Measurements from ENCODE around the gene NUP98. TPM values are rescaled to one million over a fixed set of nuclear protein-coding genes. Genes with fewer than 3 reads are reported as not detected.
"Not testable (repeated sequence)": the region's sequence is repeated elsewhere in the genome, so short reads cannot be mapped to it uniquely, and the experiment has no call there.

NUP98 gene
- total RNA-seq, 2 donors from 2014 or later, result 51.6 to 53.8 TPM

DNA sequence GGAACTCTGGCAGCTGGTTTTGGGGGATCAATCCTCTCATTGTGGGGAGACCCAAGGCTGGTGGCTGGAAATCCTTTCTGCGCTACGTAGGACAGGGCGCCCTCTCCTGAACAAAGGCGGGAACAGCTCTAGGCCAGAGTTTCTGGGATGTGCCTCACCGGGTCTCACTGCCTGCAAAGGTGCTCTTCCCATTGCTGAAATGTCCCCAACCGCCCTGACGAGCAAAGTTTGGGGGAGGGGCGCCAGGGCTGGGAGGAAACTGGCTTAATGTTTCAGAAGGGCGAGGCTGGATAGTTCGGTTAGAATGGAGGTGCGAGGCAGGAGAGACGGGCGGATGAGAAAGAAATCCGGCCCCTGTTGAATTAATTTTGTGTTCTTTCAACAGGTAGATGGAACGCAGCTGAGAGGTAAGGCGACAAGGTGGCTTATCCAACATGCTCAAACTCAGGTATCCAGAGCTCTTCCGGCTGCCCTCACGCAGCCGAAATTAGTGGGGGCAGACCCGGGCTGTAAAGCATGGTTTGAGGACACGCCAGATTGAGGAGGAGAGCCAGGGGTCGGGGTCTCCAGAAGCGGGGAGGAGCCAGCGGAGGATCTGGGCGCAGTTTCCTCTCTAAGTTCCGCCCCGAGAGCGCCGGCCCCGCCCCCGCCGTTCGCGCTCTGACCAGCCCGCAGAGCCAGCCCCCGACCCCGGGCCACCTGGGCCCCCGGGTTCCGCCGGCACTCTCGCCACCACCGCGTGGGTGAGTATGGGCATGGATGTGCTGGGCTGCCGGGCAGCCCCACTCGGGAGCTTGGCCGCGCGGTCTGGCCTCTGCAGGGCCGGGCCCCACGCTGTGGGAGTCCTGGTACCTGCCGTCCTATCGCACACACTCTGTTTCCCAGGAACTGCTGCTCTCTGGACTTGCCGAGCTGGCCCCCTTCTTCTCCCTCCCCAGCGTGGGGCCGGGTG is 10.8 kb upstream of the NUP98 start, which contains the start of gene PGAP2:
TSS of gene PGAP2 (plus strand) at position 652 of the 952 bp plus-strand sequence. CDS start 2,700 bp downstream, outside the sequence.
- intact Hi-C loops (cut with DNase I), result no loop called here
- peak; percentile 89 for DNase-seq (ENCODE audit: low spot score)

GRCh38 chr11:3803726-3804495 is 6.6 kb upstream of the NUP98 start:
- peak; percentile 59 for DNase-seq (ENCODE audit: low spot score)
- intact Hi-C loops (cut with DNase I), result no loop called here

GRCh38 chr11:3802011-3802790 is 4.8 kb upstream of the NUP98 start:
- intact Hi-C loops (cut with DNase I), result no loop called here
- DNase-seq (ENCODE audit: low spot score), result no peak

- intact Hi-C loops (cut with DNase I), result loop anchor here in 1 of 2 donors (5.0 kb wide), 1 partner anchor 32 kb away; no protein-coding TSS in a partner anchor
- no peak for DNase-seq (ENCODE audit: low spot score)
These were observed 2.5 kb upstream of the NUP98 start for GRCh38 chr11:3799873-3800272.

DNA sequence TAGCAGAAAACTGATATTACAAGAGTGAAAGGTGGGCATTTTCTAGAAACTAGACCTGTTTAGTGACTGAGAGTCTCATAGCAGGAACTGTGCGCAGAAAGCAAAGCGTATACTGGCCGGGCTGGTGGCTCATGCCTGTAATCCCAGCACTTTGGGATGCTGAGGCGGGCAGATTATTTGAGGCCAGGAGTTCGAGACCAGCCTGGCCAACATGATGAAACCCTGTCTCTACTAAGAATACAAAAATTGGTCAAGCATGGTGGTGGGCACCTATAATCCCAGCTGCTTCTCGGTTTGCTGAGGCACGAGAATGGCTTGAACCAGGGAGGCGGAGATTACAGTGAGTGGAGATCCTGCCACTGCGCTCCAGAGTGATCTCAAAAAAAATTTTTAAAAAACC is 1.8 kb upstream of the NUP98 start:
- intact Hi-C loops (cut with DNase I), result loop anchor here in 1 of 2 donors (5.0 kb wide), 1 partner anchor 33 kb away; no protein-coding TSS in a partner anchor

GRCh38 chr11:3796801-3797328 is 489 bp downstream of the NUP98 start:
- no peak for DNase-seq (ENCODE audit: low spot score)
- intact Hi-C loops (cut with DNase I), result loop anchor here in 1 of 2 donors (5.0 kb wide), 1 partner anchor 35 kb away; no protein-coding TSS in a partner anchor

More for the DNA sequence above, 1.8 kb upstream of the NUP98 start:
- DNase-seq (ENCODE audit: low spot score), result peak; percentile 28

- intact Hi-C loops (cut with DNase I), result loop anchor here in 1 of 2 donors (5.0 kb wide), 1 partner anchor 36 kb away; no protein-coding TSS in a partner anchor
- no peak for DNase-seq (ENCODE audit: low spot score)
These were observed 1.0 kb downstream of the NUP98 start for GRCh38 chr11:3796346-3796745.

DNA sequence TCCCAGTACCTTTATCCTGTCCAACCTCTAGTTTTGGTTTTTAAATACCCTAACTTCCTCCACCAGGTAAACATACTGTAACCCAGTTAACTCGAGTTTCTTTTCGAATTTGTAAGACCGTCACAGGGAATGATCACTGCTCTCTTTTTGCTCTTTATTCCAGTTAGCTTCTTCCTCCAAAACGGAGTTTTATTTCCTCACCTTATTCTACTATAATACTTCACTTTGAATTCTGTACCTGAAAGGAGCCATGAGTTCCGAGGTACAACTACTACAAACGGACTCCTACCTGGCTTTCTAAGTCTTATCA is 1.4 kb downstream of the NUP98 start:
- no peak for DNase-seq (ENCODE audit: low spot score)
- intact Hi-C loops (cut with DNase I), result loop anchor here in 1 of 2 donors (5.0 kb wide), 1 partner anchor 36 kb away; no protein-coding TSS in a partner anchor

GRCh38 chr11:3795131-3796001 is 2.0 kb downstream of the NUP98 start:
- peak; percentile 52 for DNase-seq (ENCODE audit: low spot score)
- intact Hi-C loops (cut with DNase I), result loop anchor here in 1 of 2 donors (5.0 kb wide), 1 partner anchor 37 kb away; no protein-coding TSS in a partner anchor

DNA sequence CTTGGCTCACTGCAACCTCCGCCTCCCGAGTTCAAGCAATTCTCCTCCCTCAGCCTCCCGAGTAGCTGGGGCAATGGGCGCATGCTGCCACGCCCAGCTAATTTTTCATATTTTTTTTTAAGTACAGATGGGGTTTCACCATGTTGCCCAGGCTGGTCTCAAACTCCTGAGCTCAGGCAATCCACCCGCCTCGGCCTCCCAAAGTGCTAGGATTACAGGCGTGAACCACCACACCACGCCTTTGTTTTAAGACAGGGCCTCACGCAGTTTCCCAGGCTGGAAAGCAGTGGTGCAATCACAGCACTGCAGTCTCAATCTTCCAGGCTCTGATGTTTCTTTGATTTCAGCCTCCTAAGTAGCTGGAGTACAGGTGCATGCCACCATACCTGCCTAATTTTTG is 3.0 kb downstream of the NUP98 start:
- intact Hi-C loops (cut with DNase I); DNase-seq (ENCODE audit: low spot score): not testable (repeated sequence)

- intact Hi-C loops (cut with DNase I), result no loop called here
- no peak for DNase-seq (ENCODE audit: low spot score)
These were observed 10.4 kb downstream of the NUP98 start for GRCh38 chr11:3786781-3787428.

DNA sequence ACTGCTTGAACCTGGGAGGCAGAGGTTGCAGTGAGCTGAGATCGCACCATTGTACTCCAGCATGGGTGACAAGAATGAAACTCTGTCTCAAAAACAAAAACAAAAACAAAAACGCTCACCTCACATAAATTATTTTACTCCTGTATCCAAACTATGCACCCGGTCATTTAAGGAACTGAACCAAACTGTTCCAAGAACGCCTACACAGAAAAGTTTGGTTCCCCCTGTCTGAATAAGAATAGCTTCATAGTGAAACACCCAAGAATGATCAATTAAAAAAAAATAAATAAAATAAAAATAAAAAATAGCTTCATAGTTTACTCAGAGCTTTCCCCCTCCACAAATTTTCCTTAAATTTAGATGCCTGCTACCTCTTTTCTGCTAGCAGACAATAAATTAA is 13.7 kb downstream of the NUP98 start:
- no peak for DNase-seq (ENCODE audit: low spot score)
- intact Hi-C loops (cut with DNase I), result no loop called here

- intact Hi-C loops (cut with DNase I), result no loop called here
- no peak for DNase-seq (ENCODE audit: low spot score)
These were observed 14.4 kb downstream of the NUP98 start for GRCh38 chr11:3782963-3783362.

GRCh38 chr11:3781423-3781822 is 15.9 kb downstream of the NUP98 start:
- intact Hi-C loops (cut with DNase I), result no loop called here
- no peak for DNase-seq (ENCODE audit: low spot score)

DNA sequence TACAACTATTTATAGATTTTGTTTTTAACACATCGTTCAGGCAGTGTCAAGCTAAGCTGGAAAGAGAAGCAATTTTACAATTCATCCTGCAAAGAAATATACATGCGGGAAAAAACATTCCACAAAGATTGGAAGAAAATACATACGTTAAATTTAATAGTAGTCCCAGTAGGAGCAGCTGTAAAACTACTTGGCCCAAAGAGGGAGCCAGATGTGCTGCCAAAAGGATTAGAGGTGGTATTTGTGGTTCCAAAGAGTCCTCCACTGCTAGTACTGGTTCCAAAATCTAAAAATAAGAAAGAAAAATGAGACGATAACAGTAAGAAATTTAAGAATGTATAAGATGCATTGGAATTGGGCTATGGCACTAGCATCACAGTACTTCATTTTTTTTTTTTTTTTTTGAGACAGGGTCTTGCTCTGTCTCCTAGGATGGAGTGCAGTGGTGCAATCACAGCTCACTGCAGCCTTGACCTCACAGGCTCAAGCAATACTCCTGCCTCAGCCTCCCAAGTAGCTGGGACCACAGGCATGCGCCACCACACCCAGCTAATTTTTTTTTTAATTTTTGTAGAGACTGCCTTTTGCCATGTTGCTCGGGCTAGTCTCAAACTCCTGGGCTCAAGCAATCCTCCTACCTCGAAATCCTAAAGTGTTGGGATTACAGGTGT is 21.5 kb downstream of the NUP98 start:
- DNase-seq (ENCODE audit: low spot score), result no peak
- intact Hi-C loops (cut with DNase I), result no loop called here

GRCh38 chr11:3773180-3773579 is 24.2 kb downstream of the NUP98 start:
- no peak for DNase-seq (ENCODE audit: low spot score)
- intact Hi-C loops (cut with DNase I), result no loop called here

DNA sequence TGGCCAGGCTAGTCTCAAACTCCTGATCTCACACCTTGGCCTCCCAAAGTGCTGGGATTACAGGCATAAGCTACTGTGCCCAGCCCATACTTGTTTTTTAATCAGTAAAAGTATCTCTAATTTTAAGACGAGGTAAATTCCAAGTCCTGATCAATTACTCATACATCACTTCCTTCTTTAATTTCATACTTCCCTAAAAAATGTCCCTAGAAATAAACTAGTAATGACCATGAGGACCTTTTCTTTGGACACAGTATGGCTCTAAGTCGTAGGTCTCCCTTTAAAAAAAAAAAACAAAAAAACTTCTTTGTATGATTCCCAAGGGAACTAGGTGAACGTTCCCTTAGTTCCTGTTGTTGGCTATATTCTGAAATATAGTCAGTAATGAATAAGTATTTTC is 29.8 kb downstream of the NUP98 start:
- intact Hi-C loops (cut with DNase I), result no loop called here
- DNase-seq (ENCODE audit: low spot score), result no peak
